ENCODE results near the gene ATG9A.

DNA sequence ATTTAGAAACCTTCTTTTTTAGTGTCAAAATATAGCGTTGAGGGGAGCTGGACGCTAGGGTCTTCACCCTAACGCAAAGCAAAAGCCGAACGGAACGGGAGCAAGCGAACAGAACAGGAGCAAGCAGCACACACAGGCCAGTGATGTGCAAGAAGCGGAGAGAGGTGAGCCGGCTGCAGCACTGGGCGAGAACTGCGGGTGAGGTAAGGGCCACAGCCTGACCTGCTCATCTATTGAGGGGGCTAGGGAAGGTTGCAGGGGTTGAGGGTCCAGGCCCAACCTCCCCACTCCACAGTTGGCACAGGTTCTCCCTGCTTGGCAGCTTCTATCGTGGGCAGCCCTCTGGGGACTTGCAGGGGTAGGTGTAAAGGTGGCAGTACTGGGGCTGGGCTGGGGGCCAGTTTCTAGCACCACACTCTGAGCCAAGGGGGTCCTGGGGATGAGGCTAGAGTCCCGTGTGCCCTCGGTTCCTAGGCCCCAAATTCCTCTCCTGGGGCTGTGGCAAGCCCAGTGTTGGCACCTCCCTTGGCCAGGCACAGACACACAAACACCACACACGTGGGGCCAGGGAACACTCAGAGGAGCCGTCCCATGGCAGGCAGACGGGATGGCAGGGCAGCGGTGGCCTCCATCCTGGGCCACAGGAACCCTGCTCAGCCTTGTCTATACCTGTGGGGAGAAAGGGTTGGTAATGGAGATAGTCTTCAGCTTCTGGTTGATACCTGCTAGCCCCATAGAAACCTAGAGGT, 9.5 kb downstream of the ATG9A start:
- TF ChIP-seq POLR2A (IDR thresholded peaks at IDR 0.05) = no peak
- TF ChIP-seq, protein P1, sequence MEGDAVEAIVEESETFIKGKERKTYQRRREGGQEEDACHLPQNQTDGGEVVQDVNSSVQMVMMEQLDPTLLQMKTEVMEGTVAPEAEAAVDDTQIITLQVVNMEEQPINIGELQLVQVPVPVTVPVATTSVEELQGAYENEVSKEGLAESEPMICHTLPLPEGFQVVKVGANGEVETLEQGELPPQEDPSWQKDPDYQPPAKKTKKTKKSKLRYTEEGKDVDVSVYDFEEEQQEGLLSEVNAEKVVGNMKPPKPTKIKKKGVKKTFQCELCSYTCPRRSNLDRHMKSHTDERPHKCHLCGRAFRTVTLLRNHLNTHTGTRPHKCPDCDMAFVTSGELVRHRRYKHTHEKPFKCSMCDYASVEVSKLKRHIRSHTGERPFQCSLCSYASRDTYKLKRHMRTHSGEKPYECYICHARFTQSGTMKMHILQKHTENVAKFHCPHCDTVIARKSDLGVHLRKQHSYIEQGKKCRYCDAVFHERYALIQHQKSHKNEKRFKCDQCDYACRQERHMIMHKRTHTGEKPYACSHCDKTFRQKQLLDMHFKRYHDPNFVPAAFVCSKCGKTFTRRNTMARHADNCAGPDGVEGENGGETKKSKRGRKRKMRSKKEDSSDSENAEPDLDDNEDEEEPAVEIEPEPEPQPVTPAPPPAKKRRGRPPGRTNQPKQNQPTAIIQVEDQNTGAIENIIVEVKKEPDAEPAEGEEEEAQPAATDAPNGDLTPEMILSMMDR (IDR thresholded peaks at IDR 0.05) = no peak
